ENCODE data around the gene COL5A3. TPM values are rescaled to one million over a fixed set of nuclear protein-coding genes. Genes with fewer than 3 reads are reported as not detected.

The COL5A3 gene
- total and polyA plus RNA-seq, 4 donors, result 0.14 to 4.9 (median 0.76) TPM

DNA sequence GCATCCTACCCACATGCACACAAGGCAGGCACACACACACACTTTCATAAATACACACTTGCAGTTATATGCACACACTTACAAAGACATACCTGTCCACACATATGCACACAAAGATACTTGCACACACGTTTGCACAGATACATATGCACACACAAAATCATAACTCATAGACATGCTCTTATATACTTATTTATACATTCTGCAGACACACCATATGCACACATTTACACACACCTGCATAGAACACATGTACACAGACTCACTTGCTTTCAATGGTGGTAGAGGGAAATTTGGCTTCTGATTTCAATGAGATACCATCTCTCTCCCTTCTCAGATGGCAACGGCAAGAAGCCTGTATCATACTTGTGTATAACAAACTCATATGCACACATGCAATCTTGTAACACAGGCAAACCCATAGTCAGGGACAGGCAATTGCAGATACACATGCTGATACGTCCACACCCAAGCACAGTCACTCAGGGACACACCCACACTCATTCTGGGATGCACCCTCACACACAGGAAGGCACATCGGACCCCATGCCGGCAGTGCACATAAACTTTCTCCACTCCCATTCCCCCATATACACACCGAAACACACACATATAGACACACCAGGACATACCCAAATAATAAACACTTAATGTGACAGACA lies 98.6 kb downstream of the COL5A3 start:
- DNase-seq (ENCODE audit: low spot score), result no peak
- no peak overlapping the region for H3K27ac ChIP-seq (ENCODE audit: low read depth in 1 of 2, low read length in 2 of 2)
- H3K9ac ChIP-seq (ENCODE audit: low read depth in 1 of 2, low read length in 2 of 2), result no peak overlapping the region
- H3K9me3 ChIP-seq (ENCODE audit: control insufficient read depth in 4 of 4, low read length in 3 of 4), result no peaks in the 10 kb centered on the region
- peaks cover 2 to 15% (median 9%) of the 10 kb centered on the region in 4 donors for H3K4me1 ChIP-seq (ENCODE audit: control insufficient read depth in 4 of 4, insufficient read depth in 4 of 4, low read length in 3 of 4)
- 73% methylated on average over 6 of the region's 6 CpGs for WGBS
- no peaks in the 10 kb centered on the region for H3K36me3 ChIP-seq (ENCODE audit: control insufficient read depth in 4 of 4, insufficient read depth in 3 of 4, low read depth in 1 of 4, low read length in 3 of 4)
- TF ChIP-seq, protein P1, sequence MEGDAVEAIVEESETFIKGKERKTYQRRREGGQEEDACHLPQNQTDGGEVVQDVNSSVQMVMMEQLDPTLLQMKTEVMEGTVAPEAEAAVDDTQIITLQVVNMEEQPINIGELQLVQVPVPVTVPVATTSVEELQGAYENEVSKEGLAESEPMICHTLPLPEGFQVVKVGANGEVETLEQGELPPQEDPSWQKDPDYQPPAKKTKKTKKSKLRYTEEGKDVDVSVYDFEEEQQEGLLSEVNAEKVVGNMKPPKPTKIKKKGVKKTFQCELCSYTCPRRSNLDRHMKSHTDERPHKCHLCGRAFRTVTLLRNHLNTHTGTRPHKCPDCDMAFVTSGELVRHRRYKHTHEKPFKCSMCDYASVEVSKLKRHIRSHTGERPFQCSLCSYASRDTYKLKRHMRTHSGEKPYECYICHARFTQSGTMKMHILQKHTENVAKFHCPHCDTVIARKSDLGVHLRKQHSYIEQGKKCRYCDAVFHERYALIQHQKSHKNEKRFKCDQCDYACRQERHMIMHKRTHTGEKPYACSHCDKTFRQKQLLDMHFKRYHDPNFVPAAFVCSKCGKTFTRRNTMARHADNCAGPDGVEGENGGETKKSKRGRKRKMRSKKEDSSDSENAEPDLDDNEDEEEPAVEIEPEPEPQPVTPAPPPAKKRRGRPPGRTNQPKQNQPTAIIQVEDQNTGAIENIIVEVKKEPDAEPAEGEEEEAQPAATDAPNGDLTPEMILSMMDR (IDR thresholded peaks at IDR 0.05; ENCODE audit: low read depth, low read length, missing input control), result no peak
- no peak for TF ChIP-seq EGR1 (IDR thresholded peaks at IDR 0.05; ENCODE audit: low read depth in 2 of 2)
- H3K4me3 ChIP-seq (ENCODE audit: low read depth in 1 of 3, low read length in 3 of 3), result no peak overlapping the region
- no peaks in the 10 kb centered on the region for H3K27me3 ChIP-seq (ENCODE audit: control insufficient read depth in 4 of 4, insufficient read depth in 4 of 4, low read length in 3 of 4)

DNA sequence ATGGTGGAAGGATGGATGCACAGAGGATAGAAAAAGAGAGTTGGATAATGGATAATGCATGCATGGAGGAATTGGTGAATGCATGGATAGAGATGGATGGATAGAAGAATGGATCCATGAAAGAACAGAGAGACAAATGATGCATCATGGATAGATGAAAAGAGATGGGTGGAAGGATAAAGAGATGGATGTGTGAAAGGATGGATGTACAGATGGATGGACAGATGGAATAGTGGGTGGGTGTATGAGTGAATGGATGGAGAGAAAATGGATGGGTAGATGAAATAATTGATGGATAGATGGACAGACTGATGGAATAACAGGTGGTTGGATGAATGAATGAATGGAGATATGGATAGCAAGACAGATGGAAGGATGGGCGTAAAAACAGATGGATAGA lies 99.7 kb downstream of the COL5A3 start:
- 95% methylated on average over 1 of the region's 1 CpG for WGBS
- H3K9ac ChIP-seq (ENCODE audit: low read depth in 1 of 2, low read length in 2 of 2), result no peak overlapping the region
- TF ChIP-seq FOXA2 (IDR thresholded peaks at IDR 0.05) (no peak), YY1 (IDR thresholded peaks at IDR 0.05) (no peak), SP1 (IDR thresholded peaks at IDR 0.05) (no peak), NR2F2 (IDR thresholded peaks at IDR 0.05) (no peak)
- DNase-seq (ENCODE audit: low spot score), result no peak
- no peak overlapping the region for H3K4me3 ChIP-seq (ENCODE audit: low read depth in 1 of 3, low read length in 3 of 3)
- H3K27me3 ChIP-seq (ENCODE audit: control insufficient read depth in 4 of 4, insufficient read depth in 4 of 4, low read length in 3 of 4), result no peaks in the 10 kb centered on the region
- H3K9me3 ChIP-seq (ENCODE audit: control insufficient read depth in 4 of 4, low read length in 3 of 4), result no peaks in the 10 kb centered on the region
- peaks cover 2 to 15% (median 9%) of the 10 kb centered on the region in 4 donors for H3K4me1 ChIP-seq (ENCODE audit: control insufficient read depth in 4 of 4, insufficient read depth in 4 of 4, low read length in 3 of 4)
- no peaks in the 10 kb centered on the region for H3K36me3 ChIP-seq (ENCODE audit: control insufficient read depth in 4 of 4, insufficient read depth in 3 of 4, low read depth in 1 of 4, low read length in 3 of 4)
- no peak overlapping the region for H3K27ac ChIP-seq (ENCODE audit: low read depth in 1 of 2, low read length in 2 of 2)

Small RNAs within 50 kb of the gene (small RNA-seq; reads per million reads assigned to genes)
- not detected for gene MIR5589

Other genes starting within 250 kb of the COL5A3 start
- gene ZNF846, start 241.8 kb downstream of the COL5A3 start, total RNA-seq, result 1 to 10 TPM; 6.6 to 9.4 TPM
- 1 to 10 TPM; 1.6 to 6.7 TPM for gene ZNF846, start 241.8 kb downstream of the COL5A3 start, polyA plus RNA-seq
- 10 to 100 TPM; 10.2 to 10.3 TPM for gene FBXL12, start 191.4 kb downstream of the COL5A3 start, total RNA-seq
- gene FBXL12, start 191.4 kb downstream of the COL5A3 start, polyA plus RNA-seq, result 10 to 100 TPM in 1 of 2 donors, 1 to 10 TPM in 1; 10.0 to 11.7 TPM
- gene UBL5, start 182.6 kb downstream of the COL5A3 start, total RNA-seq, result 100 to 1,000 TPM; 155 to 157 TPM
- gene UBL5, start 182.6 kb downstream of the COL5A3 start, polyA plus RNA-seq, result 100 to 1,000 TPM; 252 to 339 TPM
- gene PIN1, start 175.2 kb downstream of the COL5A3 start, total RNA-seq, result 10 to 100 TPM; 35.7 to 44.1 TPM
- 10 to 100 TPM; 34.4 to 51.3 TPM for gene PIN1, start 175.2 kb downstream of the COL5A3 start, polyA plus RNA-seq
- gene OLFM2, start 74.0 kb downstream of the COL5A3 start, total RNA-seq, result 1 to 10 TPM; 1.1 to 3.6 TPM
- gene OLFM2, start 74.0 kb downstream of the COL5A3 start, polyA plus RNA-seq, result 10 to 100 TPM in 1 of 2 donors, under 1 TPM in 1; 0.49 to 28.9 TPM
- gene RDH8, start 3.0 kb upstream of the COL5A3 start, total RNA-seq, result not detected
- not detected for gene RDH8, start 3.0 kb upstream of the COL5A3 start, polyA plus RNA-seq
- 10 to 100 TPM; 13.1 to 87.5 TPM for gene SHFL, start 75.8 kb upstream of the COL5A3 start, total RNA-seq
- 100 to 1,000 TPM in 1 of 2 donors, 10 to 100 TPM in 1; 82.0 to 104 TPM for gene SHFL, start 75.8 kb upstream of the COL5A3 start, polyA plus RNA-seq
- 10 to 100 TPM in 1 of 2 donors, 1 to 10 TPM in 1; 7.8 to 10.5 TPM for gene ANGPTL6, start 92.2 kb upstream of the COL5A3 start, total RNA-seq
- gene ANGPTL6, start 92.2 kb upstream of the COL5A3 start, polyA plus RNA-seq, result 10 to 100 TPM in 1 of 2 donors, 1 to 10 TPM in 1; 5.5 to 13.5 TPM
- gene PPAN, start 95.9 kb upstream of the COL5A3 start, total RNA-seq, result 10 to 100 TPM; 10.4 to 18.1 TPM
- gene PPAN, start 95.9 kb upstream of the COL5A3 start, polyA plus RNA-seq, result 10 to 100 TPM; 10.1 to 20.7 TPM
- gene P2RY11, start 101.2 kb upstream of the COL5A3 start, total RNA-seq, result 1 to 10 TPM; 3.2 to 4.1 TPM
- 1 to 10 TPM in 1 of 2 donors, under 1 TPM in 1; 0.68 to 5.3 TPM for gene P2RY11, start 101.2 kb upstream of the COL5A3 start, polyA plus RNA-seq
- gene EIF3G, start 109.4 kb upstream of the COL5A3 start, total RNA-seq, result 10 to 100 TPM; 86.2 to 96.3 TPM
- 10 to 100 TPM; 71.0 to 84.4 TPM for gene EIF3G, start 109.4 kb upstream of the COL5A3 start, polyA plus RNA-seq
- 10 to 100 TPM; 19.7 to 47.1 TPM for gene DNMT1, start 184.4 kb upstream of the COL5A3 start, total RNA-seq
- gene DNMT1, start 184.4 kb upstream of the COL5A3 start, polyA plus RNA-seq, result 10 to 100 TPM in 1 of 2 donors, 1 to 10 TPM in 1; 8.7 to 20.3 TPM
- gene S1PR2, start 220.8 kb upstream of the COL5A3 start, total RNA-seq, result 1 to 10 TPM; 2.6 to 4.8 TPM
- gene S1PR2, start 220.8 kb upstream of the COL5A3 start, polyA plus RNA-seq, result 1 to 10 TPM; 1.2 to 4.0 TPM
- gene MRPL4, start 241.7 kb upstream of the COL5A3 start, total RNA-seq, result 10 to 100 TPM; 21.5 to 23.4 TPM
- gene MRPL4, start 241.7 kb upstream of the COL5A3 start, polyA plus RNA-seq, result 10 to 100 TPM; 44.0 to 74.8 TPM